ENCODE results near the gene TCF12.
"Not testable (repeated sequence)": the region's sequence is repeated elsewhere in the genome, so short reads cannot be mapped to it uniquely, and the experiment has no call there.

Gene TCF12

DNA sequence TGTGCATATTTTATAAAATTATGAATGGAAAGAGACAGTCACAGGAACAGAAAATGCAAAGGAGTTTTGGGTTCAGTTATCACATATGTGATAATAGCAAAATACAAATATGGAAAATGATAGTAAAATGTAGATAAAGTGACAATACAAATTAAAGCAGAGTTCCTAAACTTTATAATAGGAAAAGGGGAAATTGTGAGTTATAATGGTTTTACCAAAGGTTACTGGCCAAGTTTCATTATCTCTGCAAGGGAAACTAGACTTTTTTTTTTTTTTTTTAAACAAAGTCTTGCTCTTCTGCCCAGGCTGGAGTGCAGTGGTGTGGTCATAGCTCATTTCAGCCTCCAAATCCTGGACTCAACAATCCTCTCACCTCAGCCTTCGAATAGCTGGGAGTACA, 229.2 kb downstream of the TCF12 start:
- no peak overlapping the region for H3K4me3 ChIP-seq (replicated peaks; ENCODE audit: low read depth, low read length)
- TF ChIP-seq, protein P1, sequence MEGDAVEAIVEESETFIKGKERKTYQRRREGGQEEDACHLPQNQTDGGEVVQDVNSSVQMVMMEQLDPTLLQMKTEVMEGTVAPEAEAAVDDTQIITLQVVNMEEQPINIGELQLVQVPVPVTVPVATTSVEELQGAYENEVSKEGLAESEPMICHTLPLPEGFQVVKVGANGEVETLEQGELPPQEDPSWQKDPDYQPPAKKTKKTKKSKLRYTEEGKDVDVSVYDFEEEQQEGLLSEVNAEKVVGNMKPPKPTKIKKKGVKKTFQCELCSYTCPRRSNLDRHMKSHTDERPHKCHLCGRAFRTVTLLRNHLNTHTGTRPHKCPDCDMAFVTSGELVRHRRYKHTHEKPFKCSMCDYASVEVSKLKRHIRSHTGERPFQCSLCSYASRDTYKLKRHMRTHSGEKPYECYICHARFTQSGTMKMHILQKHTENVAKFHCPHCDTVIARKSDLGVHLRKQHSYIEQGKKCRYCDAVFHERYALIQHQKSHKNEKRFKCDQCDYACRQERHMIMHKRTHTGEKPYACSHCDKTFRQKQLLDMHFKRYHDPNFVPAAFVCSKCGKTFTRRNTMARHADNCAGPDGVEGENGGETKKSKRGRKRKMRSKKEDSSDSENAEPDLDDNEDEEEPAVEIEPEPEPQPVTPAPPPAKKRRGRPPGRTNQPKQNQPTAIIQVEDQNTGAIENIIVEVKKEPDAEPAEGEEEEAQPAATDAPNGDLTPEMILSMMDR (IDR thresholded peaks at IDR 0.05; ENCODE audit: low read depth, low read length, missing control alignments), result no peak
- no peak for DNase-seq (ENCODE audit: extremely low read depth, low read depth)

DNA sequence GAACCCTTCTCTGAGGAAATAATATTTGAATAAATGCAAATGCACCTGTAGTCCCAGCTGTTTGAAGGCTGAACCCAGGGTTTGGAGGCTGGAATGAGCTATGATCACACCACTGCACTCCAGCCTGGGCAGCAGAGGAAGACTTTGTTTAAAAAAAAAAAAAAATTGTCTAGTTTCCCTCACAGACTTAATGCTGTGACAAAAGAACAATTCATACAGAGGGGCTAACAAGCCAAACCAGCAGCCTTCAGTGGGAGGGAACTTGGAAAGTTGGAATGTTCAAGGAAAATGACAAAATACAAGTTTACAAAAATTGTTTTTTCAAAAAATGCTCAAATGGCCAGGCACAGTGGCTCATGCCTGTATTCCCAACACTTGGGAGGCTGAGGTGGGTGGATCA, 229.8 kb downstream of the TCF12 start:
- TF ChIP-seq, protein P1 (IDR thresholded peaks at IDR 0.05; ENCODE audit: low read depth, low read length, missing control alignments), result no peak
- no peak overlapping the region for H3K4me3 ChIP-seq (replicated peaks; ENCODE audit: low read depth, low read length)
- no peak for DNase-seq (ENCODE audit: extremely low read depth, low read depth)

DNA sequence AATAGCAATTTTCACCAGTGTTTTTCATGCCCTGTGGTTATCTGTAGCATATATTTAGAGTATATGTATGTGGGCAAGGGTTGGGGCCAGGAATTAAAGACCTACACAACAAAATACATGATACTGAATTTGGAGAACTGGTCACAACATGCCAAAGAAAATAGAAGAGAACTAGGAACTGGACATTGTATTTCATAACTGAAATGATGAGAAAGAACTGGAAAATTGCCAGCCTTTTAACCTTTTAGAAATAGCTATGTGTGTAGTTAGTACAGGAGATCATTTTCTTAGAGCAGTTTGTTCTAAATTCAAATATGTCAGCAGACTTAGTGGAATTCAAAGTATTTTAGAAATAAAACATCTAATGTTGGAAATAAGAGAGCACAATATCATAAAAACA, 230.8 kb downstream of the TCF12 start:
- TF ChIP-seq, protein P1 (IDR thresholded peaks at IDR 0.05; ENCODE audit: low read depth, low read length, missing control alignments), result no peak
- no peak for DNase-seq (ENCODE audit: extremely low read depth, low read depth)
- no peak overlapping the region for H3K4me3 ChIP-seq (replicated peaks; ENCODE audit: low read depth, low read length)

DNA sequence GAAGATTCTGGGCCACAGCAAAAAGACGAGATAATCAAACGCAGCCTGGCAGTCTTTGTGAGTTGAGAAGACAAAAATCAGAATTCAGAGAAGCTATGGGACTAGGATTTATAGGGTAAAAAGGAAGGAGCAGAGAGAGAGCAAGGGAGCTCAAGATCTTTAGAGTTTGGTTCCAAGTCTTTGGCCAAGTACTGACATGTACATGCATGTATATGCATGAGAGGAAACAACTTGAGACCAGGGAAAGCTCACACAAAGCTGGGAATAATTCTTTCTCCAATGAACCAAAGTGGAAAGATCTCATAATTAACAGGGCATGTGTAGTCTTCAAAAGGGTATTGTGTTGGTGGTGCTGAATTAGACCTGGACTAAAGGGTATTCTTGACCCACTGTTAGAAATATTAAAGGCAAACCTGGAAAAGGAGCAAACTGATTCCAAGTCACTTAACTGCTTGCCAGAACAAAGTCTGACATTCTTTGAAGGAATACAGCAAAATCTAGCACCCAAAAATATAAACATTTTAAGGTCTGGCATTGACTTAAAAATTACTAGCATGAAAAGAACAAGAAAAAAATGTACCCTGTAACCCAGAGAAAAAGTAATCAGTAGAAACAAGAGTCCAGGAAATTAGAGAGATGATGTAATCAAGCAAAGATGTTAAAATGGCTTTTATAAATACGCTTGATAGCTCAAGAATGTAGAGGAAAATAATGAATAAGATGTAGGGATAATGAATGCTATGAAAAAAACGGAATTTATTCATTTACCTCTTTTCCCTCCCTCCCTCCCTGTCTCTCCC, 231.8 kb downstream of the TCF12 start:
- no peak overlapping the region for H3K4me3 ChIP-seq (replicated peaks; ENCODE audit: low read depth, low read length)
- DNase-seq (ENCODE audit: extremely low read depth, low read depth), result no peak
- TF ChIP-seq, protein P1 (IDR thresholded peaks at IDR 0.05; ENCODE audit: low read depth, low read length, missing control alignments), result no peak

DNA sequence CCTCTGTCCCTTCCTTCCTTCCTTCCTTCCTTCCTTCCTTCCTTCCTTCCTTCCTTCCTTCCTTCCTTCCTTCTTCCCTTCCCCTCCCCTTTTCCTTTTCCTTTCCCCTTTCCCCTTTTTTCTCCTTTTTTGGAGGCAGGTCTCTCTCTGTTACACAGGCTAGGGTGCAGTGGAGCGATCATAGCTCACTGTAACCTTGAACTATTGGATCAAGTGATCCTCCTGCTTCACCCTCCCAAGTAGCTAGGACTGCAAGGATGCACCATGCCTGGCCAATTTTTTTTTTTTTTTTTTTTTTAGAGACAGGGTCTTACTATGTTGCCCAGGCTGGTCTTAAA, 232.4 kb downstream of the TCF12 start:
- not testable (repeated sequence) for DNase-seq (ENCODE audit: extremely low read depth, low read depth); H3K4me3 ChIP-seq (replicated peaks; ENCODE audit: low read depth, low read length)

DNA sequence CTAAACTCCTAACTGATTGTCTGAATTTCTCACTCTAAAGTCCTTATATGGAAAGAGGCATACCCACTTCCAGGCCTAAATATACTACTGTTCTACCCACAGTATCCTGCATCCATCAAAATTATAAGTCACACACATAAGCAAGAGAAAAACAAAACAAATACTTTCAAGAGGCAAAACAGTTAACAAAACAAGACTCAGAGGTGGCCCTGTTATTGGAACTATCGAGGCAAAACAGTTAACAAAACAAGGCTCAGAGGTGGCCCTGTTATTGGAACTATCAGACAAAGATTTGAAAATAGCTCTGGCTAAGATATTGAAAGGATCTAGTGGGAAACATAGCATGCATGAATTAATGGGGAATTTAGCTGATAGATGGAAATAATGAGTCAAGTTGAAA, 233.7 kb downstream of the TCF12 start:
- no peak for DNase-seq (ENCODE audit: extremely low read depth, low read depth)
- no peak overlapping the region for H3K4me3 ChIP-seq (replicated peaks; ENCODE audit: low read depth, low read length)
- TF ChIP-seq, protein P1 (IDR thresholded peaks at IDR 0.05; ENCODE audit: low read depth, low read length, missing control alignments), result no peak

DNA sequence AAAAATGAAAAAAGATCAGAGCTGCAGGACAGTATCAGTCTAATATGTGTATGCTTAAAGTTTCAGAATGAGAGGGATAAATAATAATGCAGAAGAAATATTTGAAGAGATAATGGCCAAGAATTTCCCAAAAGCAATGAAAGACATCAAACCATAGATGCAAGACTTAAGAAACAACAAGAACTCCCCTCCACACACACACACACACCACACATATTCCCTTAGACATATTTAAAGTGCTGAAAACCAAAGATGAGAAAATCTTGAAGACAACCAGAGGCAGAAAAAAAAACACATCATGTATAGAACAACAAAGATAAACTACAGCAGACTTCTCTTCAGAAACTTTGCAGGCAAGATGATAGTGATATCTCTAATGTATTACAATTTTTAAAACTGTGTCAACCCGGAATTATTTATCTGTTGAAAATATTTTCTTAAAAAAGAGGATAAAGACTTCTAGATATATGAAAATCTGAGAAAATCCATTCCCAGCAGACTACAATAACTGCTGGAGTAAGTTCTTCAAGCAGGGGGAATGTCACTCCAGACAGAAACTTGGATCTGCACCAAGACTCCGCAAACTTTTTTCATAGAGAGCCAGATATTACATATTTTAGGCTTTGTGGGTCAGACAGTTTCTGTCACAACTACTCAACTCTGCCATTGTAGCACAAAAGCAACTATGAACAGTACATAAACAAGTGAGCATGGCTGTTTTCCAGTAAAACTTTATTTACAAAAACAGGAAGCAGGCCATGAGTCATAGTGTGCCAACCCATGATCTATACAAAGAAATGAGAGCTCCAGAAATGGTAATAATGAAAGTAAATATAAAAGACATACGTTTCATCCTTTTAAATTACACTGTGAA, 234.5 kb downstream of the TCF12 start:
- no peak for DNase-seq (ENCODE audit: extremely low read depth, low read depth)
- TF ChIP-seq, protein P1 (IDR thresholded peaks at IDR 0.05; ENCODE audit: low read depth, low read length, missing control alignments), result no peak

More for the DNA sequence above, 234.5 kb downstream of the TCF12 start:
- no peak overlapping the region for H3K4me3 ChIP-seq (replicated peaks; ENCODE audit: low read depth, low read length)

All from HFF-Myc (cell line).